HUDEP-2 (cell line): ENCODE results near the gene SERPINF2.
"Not testable (repeated sequence)": the region's sequence is repeated elsewhere in the genome, so short reads cannot be mapped to it uniquely, and the experiment has no call there.

Experiments used
- DNase-seq, 76 experiments: peaks; one replicate each; lab custom pipeline; 2025; ENCODE audit not compliant: unreplicated experiment in 76 of 76; lab: John Stamatoyannopoulos, UW

SERPINF2 gene

DNA sequence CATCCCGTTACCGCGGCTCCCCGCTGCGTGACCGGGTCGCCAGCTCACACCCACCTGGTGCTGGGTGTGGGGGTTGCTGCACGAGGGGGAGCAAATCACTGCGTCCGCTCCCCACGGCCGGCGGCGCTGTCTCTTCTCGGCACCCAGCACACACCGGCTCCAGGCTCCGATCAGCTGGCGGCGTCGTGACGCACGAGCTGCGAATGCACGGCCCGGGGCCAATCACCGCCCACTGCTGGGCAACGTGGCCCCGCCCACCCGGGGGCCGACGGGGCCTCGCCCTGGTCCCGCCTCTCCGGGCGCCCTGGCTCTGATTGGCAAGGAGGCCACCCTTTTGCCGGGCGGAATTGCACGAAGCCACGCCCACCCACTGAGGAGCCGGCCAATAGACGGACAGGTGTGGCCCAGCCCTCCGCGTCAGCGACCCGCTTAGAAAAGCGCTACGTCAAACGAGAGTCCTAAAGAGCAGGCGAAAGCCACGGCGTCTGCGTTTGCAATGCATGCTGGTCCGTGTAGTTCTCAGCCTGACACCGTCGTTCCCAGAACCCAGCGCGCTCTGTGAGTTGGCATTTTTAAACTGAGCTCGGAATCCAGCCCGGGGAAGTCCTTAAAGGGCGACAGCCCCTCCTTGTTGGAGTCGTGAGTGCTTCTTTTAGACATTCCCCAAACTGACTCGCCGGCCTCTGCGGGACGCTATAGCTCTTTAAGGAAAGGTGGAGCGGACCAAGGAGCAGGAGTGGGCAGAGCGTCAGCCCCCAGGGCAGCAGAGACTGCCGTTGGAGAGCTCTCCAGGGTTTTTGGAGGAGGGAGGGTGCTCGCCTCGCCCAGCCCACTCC, 26.4 kb upstream of the SERPINF2 start:
- DNase-seq: peak in 75 of 76 experiments; percentile 59 to 100 (median 99)

DNA sequence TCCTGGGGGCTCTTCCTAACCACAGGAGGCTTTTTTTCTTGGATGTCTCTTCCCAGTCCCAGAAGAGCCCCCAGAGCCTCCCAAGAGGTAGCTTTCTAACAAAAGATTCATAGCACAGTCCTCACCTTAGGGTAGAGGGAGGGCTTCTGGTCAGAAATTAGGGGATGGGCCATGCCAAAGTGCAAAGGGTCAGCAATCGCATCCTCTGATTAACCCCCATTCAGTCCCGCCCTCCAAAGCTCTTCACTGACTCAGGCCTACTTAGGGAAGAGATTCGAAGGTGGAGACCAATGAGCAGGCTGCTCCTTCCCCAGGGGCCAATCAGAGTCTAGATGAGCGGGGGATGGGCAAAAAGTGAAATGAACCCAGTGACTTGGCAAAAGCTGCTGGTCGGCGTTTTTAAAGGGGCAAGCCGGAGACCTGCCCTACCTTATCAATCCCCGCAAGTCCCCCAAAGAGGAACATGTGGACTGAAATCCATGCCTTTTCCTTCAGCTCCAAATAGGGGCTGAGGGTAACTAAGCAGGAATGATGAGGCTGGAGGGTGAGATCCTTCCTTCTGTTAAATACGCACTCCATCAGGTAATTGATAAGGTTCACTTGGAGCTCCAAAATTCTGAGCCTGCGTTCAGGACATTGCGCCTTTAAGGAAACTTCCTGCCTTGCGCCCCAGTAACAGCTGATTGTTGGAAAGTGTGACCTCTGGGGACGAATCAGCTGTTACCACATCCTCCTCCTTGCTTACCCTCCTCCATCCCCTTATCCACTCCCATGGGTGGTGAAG, 25.6 kb upstream of the SERPINF2 start:
- DNase-seq: peak in 75 of 76 experiments; percentile 53 to 97 (median 91)

DNA sequence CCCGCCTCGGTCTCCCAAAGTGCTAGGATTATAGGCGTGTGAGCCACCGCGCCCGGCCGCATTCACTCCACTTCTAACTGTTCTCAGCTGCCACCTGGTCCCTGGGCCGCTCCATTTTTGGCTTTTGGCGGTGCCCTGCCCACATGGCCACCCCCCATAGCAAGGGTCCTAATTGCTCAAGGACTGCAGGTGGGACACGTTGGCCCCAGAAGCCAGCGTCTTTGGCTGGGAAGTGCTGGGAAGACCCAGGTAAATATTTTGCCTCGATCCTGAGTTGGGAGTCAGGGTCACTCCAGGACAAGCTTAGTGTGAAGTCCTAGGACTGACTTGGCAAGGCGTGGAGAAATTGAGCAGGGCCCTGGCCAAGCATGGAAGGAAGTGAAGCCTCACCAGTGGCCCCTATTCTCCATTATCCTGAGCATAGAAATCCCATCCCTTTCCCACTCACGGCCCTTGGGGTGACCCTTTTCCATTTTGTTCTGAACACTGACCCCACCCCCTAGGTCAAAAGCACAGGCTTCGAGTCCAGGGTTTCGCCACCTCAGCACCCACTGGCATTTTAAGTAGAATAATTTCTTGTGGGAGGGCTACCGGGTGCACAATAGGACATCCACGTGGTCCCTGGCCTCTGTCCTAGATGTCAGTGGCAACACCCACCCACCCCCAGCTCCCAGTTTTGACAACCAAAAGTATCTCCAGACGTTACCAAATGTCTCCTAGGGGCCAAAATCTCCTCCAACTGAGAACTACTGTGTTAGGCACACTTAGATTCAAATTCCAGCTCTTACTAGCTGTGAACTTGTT, 24.1 kb upstream of the SERPINF2 start:
- no peak for DNase-seq

DNA sequence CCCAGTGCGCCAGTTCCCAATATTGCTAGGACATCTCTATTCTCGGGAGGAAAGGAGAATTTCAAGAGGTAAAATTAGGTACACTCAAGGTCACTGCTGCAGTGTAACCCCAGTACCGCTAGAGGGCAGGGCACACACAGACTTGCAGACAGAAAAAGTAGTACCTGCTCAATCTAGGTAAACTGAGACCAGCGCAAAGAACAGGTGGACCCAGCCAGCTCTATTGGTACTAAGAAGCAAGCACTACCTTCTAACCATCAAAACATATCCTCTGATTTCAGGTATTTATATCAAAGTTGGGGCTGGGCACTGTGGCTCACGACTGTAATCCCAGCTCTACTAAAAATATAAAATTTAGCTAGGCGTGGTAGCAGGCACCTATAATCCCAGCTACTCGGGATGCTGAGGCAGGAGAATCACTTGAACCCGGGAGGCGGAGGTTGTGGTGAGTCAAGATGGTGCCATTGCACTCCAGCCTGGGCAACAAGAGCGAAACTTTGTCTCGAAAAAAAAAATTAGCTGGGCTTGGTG, 21.8 kb upstream of the SERPINF2 start:
- DNase-seq: peak in 44 of 76 experiments; percentile 1 to 63 (median 40)

DNA sequence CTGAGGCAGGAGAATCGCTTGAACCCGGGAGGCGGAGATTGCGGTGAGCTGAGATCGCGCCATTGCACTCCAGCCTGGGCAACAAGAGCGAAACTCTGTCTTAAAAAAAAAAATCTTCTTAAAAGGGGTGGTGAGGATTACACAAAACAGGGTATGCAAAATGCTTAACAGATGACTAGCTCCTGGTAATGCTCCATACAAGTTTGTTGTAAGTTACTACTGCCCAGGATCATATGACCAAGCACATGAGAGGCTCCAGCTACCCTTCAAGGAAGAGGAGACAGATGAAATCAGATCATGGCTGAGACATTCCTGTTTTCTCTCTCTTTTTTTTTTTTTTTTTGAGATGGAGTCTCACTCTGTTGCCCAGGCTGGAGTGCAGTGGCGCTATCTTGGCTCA, 20.6 kb upstream of the SERPINF2 start:
- DNase-seq: not testable (repeated sequence)

DNA sequence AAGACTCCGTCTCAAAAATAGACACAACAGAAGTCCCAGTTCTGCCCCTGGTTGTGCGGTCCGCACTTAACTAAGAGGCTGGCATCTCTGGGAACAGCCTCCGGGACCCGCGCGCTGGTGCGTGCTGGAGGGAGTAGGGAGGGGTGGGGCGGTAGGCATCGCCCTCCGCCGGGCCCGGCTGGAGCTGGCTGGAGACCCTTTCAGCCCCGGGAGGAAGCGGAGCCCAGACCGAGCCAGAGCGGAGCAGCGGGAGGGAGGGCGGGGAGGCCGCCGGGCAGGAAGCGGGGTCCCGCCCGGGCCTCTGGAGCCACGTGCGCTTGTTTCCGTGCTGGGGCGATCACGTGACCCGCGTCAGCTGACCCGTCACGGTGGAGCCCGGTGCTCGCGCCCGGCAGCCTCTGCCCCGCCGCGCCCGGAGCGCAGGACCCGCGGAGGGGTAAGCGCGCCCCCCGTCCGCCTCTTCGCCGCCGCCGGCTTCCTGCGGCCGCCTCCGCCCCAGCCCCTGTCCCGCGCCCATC, 18.3 kb upstream of the SERPINF2 start, which contains the start of gene WDR81:
Gene WDR81 (plus strand): TSS at position 354 of the 518 bp plus-strand sequence. CDS start 256 bp downstream, outside the sequence.
- DNase-seq: peak in 72 of 76 experiments; percentile 29 to 88 (median 76)

DNA sequence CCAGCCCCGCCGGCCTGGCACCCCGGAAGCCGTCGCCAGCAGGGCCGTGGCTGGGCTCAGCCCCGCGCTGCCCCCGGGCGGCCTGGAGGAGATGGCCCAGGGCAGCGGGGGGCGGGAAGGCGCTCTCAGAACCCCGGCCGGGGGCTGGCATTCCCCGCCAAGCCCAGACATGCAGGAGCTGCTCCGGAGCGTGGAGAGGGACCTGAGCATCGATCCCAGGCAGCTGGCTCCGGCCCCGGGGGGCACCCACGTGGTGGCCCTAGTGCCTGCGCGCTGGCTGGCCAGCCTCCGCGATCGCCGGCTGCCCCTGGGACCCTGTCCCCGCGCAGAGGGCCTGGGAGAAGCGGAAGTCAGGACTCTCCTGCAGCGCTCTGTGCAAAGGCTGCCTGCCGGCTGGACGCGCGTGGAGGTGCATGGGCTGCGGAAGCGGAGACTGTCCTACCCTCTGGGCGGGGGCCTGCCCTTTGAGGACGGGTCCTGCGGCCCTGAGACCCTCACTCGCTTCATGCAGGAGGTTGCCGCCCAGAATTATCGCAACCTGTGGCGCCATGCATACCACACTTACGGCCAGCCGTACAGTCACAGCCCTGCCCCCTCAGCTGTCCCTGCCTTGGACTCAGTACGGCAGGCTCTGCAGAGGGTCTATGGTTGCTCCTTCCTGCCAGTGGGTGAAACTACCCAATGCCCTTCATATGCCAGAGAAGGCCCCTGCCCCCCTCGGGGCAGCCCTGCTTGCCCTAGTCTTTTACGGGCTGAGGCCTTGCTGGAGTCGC, 17.6 kb upstream of the SERPINF2 start:
- peak in 12 of 76 experiments; percentile 12 to 69 (median 33) for DNase-seq

DNA sequence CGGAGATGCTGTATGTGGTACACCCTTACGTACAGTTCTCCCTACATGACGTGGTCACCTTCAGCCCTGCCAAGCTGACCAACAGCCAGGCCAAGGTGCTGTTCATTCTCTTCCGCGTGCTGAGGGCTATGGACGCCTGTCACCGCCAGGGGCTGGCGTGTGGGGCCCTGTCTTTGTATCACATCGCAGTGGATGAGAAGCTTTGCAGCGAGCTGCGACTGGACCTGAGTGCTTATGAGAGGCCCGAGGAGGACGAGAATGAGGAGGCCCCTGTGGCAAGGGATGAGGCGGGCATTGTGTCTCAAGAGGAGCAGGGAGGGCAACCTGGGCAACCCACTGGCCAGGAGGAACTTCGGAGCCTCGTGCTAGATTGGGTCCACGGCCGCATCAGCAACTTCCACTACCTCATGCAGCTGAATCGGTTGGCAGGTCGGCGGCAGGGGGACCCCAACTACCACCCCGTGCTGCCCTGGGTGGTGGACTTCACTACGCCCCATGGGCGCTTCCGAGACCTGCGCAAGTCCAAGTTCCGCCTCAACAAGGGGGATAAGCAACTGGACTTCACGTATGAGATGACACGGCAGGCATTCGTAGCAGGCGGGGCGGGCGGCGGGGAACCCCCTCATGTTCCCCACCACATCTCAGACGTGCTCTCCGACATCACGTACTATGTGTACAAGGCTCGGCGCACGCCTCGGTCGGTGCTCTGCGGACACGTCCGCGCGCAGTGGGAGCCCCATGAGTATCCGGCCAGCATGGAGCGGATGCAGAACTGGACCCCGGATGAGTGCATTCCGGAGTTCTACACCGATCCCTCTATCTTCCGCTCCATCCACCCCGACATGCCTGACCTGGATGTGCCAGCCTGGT, 16.8 kb upstream of the SERPINF2 start:
- DNase-seq: peak in 1 of 76 experiments; percentile 34

DNA sequence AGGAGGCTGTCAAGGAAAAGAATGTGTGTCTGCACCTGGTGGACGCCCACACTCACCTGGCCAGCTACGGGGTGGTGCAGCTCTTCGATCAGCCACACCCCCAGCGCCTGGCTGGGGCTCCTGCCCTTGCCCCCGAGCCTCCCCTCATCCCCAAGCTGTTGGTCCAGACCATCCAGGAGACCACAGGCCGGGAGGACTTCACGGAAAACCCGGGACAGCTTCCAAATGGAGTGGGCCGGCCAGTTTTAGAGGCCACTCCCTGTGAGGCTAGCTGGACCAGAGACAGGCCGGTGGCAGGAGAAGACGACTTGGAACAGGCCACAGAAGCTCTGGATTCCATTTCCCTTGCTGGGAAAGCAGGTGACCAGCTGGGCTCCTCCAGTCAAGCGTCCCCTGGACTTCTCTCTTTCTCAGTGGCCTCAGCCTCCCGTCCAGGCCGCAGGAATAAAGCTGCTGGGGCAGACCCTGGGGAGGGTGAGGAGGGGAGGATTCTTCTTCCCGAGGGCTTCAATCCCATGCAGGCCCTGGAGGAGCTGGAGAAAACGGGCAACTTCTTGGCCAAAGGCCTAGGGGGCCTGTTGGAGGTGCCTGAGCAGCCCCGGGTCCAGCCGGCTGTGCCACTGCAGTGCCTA, 15.9 kb upstream of the SERPINF2 start:
- DNase-seq: no peak

DNA sequence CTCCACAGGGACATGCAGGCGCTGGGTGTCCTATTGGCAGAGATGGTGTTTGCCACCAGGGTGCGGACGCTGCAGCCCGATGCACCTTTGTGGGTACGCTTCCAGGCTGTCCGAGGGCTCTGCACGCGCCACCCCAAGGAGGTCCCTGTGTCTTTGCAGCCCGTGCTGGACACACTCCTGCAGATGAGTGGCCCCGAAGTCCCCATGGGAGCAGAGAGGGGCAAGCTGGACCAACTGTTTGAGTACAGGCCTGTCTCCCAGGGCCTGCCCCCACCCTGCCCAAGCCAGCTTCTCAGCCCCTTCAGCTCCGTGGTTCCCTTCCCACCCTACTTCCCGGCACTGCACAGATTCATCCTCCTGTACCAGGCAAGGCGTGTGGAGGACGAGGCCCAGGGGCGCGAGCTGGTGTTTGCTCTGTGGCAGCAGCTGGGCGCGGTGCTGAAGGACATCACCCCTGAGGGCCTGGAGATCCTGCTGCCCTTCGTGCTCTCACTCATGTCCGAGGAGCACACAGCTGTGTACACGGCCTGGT, 15.3 kb upstream of the SERPINF2 start:
- no peak for DNase-seq

DNA sequence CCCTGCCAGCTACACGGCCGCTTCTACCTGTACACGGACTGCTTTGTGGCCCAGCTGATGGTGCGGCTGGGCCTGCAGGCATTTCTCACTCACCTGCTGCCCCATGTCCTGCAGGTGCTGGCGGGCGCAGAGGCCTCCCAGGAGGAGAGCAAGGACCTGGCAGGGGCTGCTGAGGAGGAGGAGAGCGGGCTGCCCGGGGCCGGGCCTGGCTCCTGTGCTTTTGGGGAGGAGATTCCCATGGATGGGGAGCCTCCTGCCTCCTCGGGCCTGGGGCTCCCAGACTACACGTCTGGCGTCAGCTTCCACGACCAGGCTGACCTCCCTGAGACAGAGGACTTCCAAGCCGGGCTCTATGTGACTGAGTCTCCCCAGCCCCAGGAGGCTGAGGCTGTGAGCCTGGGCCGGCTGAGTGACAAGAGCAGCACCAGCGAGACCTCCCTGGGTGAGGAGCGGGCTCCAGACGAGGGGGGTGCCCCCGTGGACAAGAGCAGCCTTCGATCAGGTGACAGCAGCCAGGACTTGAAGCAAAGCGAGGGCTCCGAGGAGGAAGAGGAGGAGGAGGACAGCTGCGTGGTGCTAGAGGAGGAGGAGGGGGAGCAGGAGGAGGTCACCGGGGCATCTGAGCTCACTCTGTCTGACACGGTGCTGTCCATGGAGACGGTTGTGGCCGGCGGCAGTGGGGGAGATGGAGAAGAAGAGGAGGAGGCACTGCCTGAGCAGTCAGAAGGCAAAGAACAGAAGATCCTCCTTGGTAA, 14.6 kb upstream of the SERPINF2 start:
- peak in 3 of 76 experiments; percentile 12 to 27 (median 22) for DNase-seq

DNA sequence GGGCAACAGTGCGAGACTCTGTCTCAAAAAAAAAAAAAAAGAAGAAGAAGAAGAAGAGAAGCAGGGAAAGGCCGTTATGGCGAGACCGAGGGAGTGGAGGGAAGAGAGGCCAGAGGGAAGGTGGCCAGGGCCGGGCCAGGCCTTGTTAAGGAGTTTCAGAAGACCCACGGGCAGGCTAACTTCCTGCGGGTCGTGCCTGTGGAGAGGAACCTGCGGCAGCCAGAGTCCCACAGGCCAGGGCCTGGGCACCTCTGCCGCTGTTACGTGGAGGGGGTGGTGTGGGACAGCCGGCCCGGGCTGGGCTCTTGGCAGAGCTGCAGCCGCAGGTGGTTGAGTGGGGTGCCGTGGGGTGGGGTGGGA, 12.7 kb upstream of the SERPINF2 start:
- DNase-seq: peak in 1 of 76 experiments; percentile 93

DNA sequence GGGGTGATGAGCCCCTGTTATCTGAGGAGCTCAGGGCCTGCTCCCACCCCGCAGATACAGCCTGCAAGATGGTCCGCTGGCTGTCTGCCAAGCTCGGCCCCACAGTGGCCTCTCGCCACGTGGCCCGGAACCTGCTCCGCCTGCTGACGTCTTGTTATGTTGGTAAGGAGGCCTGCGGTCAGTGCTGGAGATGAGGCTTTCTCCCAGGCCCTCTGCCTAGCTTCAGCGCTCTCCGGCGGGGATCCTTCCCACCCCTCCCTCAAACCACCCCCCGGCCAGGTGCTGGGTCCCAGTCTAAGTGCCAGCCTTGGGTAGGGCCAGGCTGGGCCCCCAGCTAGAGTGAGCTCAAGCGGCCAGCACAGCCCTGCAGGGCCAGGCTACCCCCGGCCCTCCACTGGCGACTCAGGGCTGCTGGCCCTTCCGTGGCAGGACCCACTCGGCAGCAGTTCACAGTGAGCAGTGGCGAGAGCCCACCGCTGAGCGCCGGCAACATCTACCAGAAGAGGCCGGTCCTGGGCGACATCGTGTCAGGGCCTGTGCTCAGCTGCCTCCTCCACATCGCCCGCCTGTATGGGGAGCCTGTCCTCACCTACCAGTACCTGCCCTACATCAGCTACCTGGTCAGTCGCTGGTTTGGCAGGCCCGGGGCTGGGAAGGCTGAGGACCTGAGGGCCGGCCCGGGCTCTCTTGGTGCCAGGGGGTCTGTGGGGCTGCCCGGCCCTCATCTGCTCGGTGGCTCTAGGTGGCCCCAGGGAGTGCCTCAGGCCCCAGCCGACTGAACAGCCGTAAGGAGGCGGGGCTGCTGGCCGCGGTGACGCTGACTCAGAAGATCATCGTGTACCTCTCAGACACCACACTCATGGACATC, 12.1 kb upstream of the SERPINF2 start:
- peak; percentile 74 to 99 (median 97) for DNase-seq

DNA sequence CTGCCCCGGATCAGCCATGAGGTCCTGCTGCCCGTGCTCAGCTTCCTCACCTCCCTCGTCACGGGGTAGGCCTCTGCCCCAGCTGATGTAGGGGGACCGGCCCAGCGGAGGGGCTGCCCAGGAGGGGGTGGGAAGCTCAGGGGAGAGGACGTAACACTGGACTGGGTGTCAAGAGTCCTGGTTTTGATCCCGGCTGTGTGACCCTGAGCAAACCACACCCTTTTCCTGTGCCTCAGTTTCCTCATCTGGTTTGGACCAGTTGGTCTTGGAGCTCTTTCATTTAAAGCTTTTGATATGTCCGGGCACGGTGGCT, 11.5 kb upstream of the SERPINF2 start:
- peak in 1 of 76 experiments; percentile 65 for DNase-seq

DNA sequence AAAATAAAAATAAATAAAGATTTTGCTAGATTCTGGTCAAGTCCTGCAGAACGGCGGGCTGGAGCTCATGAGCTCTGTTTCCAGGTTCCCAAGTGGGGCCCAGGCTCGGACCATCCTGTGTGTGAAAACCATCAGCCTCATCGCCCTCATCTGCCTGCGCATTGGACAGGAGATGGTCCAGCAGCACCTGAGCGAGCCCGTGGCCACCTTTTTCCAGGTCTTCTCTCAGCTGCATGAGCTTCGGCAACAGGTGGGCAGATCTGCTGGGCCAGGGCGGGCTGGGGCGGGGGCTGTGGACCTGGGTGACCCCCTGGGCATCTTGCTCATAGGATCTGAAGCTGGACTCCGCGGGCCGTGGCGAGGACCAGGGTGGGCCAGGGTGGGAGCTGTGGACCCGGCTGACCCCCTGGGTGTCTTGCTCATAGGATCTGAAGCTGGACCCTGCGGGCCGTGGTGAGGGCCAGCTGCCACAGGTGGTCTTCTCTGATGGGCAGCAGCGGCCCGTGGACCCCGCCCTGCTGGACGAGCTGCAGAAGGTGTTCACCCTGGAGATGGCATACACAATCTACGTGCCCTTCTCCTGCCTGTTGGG, 10.3 kb upstream of the SERPINF2 start:
- DNase-seq: no peak

DNA sequence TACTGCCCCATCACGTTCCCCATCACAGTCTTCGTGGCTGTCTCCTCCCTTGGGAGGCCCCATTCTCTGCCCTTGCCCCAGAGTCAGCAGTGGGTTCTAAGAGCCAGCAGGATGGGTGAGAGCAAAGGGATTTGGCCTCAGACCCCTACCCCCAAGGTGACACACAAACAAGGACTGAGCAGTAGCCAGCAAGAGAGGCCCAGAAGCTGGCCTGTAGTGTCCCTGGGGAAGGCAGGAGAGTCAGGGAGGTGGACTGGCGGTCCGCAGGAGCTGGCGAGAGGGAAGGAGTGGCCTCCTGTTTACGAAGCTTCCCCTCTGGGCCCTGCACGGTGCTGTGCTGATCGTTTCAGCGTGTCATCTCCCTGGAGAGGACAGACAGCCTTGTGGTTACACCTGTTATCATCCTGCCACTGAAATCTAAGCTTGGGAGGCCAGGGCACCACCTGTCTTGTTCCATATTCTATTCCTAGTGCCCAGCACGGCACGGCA, 9.8 kb upstream of the SERPINF2 start:
- no peak for DNase-seq
